Ectodermal cell (in vitro differentiated cells): ENCODE data around the gene MCTP2.
"Not testable (repeated sequence)": the region's sequence is repeated elsewhere in the genome, so short reads cannot be mapped to it uniquely, and the experiment has no call there.

Experiments
- H3K27ac ChIP-seq: 2 replicates; pipeline ENCODE4 v1.7.0; 2013; ENCODE audit warnings: mild to moderate bottlenecking, low read depth, low read length; ENCODE audit not compliant: insufficient read depth, poor library complexity, severe bottlenecking
- H3K27me3 ChIP-seq: 2 replicates; pipeline ENCODE4 v1.7.0; 2013; ENCODE audit warnings: mild to moderate bottlenecking, low read length; ENCODE audit not compliant: insufficient read depth, control insufficient read depth, poor library complexity, severe bottlenecking
- H3K36me3 ChIP-seq: one replicate; pipeline ENCODE4 v1.7.0; 2013; ENCODE audit warnings: low read length; ENCODE audit not compliant: control insufficient read depth, insufficient read depth
- H3K4me1 ChIP-seq: one replicate; pipeline ENCODE4 v1.7.0; 2013; ENCODE audit warnings: low read length; ENCODE audit not compliant: control insufficient read depth, insufficient read depth
- H3K4me3 ChIP-seq: 2 replicates; pipeline ENCODE4 v1.7.0; 2013; ENCODE audit warnings: low read depth, low read length, control low read depth; ENCODE audit not compliant: insufficient read depth
- H3K9me3 ChIP-seq: 2 replicates; pipeline ENCODE4 v1.7.0; 2013; ENCODE audit warnings: mild to moderate bottlenecking, low read length, moderate library complexity; ENCODE audit not compliant: control insufficient read depth
- WGBS, 2 experiments: methylation state at CpG; one replicate each; pipeline ENCODE4 v1.1.7; 2013; ENCODE audit warnings: missing lambda C conversion rate in 2 of 2; 5-methylcytosine and 5-hydroxymethylcytosine counted together

Gene MCTP2

DNA sequence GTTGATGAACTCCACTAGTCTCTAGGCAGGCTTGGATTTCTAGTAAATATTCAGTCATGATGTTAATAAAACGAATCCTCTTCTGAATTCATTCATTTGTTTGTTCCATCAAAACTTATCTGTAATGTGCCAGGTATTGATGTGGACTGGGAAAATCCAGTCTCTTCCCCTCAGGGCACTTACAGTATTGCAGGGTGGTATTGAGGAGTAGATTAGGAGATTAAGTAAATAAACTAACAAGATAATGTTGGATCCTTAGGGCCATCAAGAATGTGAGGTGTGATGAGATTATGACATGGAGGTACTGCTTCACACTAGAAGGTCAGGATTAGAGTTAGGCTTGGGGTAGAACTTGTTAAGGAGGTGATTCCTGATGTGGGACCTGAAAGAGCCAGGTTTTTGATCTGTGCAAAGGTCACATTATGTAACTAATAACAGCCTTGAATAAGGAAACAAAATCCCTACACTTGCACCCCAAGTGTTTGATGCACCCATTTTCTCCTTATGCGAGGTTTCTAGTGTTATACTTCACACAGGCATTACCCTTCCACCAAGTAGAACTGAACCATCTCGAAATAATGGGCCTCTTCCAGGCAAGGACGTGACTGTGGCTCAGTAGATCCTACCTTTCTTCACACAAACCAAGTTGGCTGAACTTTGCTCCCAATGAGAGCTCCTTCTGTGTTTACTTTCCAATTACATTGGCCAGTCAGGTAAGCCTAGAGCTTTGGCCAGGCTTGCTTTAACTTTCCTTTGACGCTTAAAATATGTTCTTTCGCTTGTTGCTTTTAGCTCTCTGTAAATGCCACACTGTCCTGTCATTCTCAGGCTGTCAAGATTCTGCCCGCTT, 16.7 kb downstream of the MCTP2 start:
- no peak overlapping the region for H3K4me3 ChIP-seq

DNA sequence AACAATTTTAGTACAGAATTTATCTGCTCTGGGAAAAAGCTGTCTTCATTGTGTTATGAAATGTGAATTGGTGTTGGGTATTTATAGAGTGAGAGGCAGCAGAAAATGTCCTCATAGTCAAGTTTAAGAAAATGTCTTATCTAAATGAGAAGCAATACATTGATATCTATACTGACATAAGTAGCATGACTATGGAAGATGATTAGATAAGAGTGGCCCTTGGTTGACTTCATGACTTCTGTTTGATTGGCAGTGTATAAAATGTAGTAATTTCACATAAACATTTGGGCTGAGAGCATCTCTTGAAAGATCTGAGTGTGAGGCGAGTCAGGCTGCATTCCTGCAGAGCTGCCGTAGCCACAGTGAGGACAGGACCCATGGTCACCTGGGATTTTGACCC, 19.4 kb downstream of the MCTP2 start:
- no peak overlapping the region for H3K27ac ChIP-seq

More for the DNA sequence above, 16.7 kb downstream of the MCTP2 start:
- no peaks in the 10 kb centered on the region for H3K9me3 ChIP-seq
- no peaks in the 10 kb centered on the region for H3K27me3 ChIP-seq
- no peak overlapping the region for H3K27ac ChIP-seq
- 79 to 82% methylated on average over 7 of the region's 7 CpGs for WGBS, 2 experiments
- H3K36me3 ChIP-seq: no peaks in the 10 kb centered on the region
- no peaks in the 10 kb centered on the region for H3K4me1 ChIP-seq

DNA sequence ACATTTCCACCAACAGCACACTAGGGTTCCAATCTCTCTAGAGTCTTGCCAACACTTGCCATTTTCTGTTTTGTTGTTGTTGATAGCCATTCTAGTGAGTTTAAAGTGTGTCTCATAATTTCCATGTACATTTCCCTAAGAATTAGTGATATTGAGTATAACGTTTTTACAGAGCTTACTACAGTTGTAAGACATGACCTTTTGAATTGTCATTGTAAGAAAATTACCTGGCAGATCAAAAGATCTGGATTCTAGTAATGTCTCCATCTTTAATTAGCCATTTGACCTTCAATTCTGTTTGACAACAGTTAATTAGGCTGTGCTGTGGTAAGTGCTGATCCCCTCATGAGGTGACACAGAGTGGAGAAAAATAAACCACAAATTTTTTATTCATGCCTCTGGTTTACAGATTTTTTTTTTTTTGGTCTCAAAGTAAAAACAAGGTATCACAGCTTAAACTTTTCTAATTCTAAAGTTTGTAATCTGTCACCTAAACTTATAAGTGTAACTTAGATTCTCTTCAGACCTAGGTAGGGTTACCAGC, 20.9 kb downstream of the MCTP2 start:
- WGBS, 2 experiments: 93 to 100% methylated on average over 1 of the region's 1 CpG
- Histone ChIP-seq H3K4me3 (no peak overlapping the region), H3K36me3 (no peaks in the 10 kb centered on the region), H3K27me3 (no peaks in the 10 kb centered on the region), H3K27ac (no peak overlapping the region), H3K4me1 (no peaks in the 10 kb centered on the region), H3K9me3 (no peaks in the 10 kb centered on the region)

More for the DNA sequence above, 19.4 kb downstream of the MCTP2 start:
- Histone ChIP-seq H3K4me1 (no peaks in the 10 kb centered on the region), H3K9me3 (no peaks in the 10 kb centered on the region), H3K27me3 (no peaks in the 10 kb centered on the region), H3K36me3 (no peaks in the 10 kb centered on the region), H3K4me3 (no peak overlapping the region)
- 87 to 96% methylated on average over 2 of the region's 2 CpGs for WGBS, 2 experiments

DNA sequence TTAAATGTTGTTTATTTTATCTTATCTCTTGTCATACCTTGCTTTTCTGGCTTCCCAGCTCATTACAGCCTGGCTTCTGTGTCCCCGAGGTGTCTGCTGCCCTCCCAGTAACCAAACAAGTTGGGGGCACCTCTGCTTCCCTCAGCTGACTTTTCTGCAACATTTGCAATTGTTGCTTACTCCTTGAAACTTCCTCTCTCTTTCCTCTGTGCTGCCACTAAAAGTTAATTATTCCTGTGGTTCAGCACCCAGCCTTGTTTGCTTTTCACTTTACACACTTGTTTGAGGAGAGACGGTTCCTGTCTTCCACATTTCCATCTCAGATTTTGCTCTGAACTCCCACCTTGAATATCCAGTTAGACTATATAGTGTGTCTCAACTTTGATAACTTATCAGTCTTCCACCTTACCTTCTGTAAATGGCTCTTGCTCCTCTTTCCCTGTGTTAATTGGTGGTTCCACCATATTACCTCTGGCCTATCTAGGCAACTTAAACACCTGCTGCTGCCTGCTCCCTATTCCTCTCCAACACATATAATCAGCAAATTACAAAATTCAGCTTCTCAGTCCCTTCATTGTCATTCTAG, 21.6 kb downstream of the MCTP2 start:
- Histone ChIP-seq H3K27ac (no peak overlapping the region), H3K4me1 (no peaks in the 10 kb centered on the region), H3K4me3 (no peak overlapping the region), H3K36me3 (no peaks in the 10 kb centered on the region), H3K27me3 (no peaks in the 10 kb centered on the region), H3K9me3 (no peaks in the 10 kb centered on the region)
- WGBS, 2 experiments: 91 to 96% methylated on average over 2 of the region's 2 CpGs

DNA sequence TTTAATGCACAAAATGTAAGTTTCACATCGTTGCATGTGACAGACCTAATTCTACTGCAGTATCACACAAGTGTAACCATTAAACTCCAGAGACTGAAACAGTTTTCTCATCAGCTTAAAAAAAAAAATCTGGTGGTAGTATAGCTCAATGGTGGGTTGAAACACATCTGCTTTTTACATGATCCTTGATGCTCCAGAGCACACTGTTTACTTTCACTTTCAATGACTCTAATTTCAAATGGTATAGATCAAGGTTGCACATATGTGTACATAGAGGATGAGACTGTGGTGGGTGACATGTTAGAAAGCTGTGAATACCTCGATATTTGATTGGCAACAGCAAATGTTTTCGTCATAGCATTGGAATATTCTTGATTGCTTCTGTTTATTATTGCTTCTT, 22.4 kb downstream of the MCTP2 start:
- Histone ChIP-seq H3K9me3 (no peaks in the 10 kb centered on the region), H3K4me1 (no peaks in the 10 kb centered on the region)
- WGBS, 2 experiments: 86 to 98% methylated on average over 3 of the region's 3 CpGs

DNA sequence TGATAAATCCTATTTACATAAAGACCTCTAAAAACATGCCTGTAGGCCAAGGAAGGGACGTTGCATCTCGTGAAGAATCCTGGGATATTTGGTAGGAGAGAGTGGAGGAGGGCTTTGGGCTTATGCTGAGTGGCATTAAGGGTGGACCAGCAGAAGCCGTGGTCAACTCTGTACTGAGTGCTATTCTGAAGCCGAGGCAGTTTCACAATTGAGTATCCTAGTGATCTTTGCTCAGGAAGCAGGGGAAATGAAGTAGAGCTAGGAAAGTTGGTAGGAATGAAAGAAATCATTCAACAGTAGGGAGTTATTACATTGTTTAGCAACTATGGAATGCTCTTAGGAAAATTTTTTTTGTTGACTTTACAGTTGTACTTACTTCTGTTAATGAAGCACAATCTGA, 24.2 kb downstream of the MCTP2 start:
- H3K36me3 ChIP-seq: no peaks in the 10 kb centered on the region
- H3K4me3 ChIP-seq: no peak overlapping the region
- 90 to 93% methylated on average over 4 of the region's 4 CpGs for WGBS, 2 experiments
- H3K27me3 ChIP-seq: no peaks in the 10 kb centered on the region
- H3K9me3 ChIP-seq: no peaks in the 10 kb centered on the region
- no peak overlapping the region for H3K27ac ChIP-seq
- H3K4me1 ChIP-seq: no peaks in the 10 kb centered on the region

More for the DNA sequence above, 22.4 kb downstream of the MCTP2 start:
- Histone ChIP-seq H3K36me3 (no peaks in the 10 kb centered on the region), H3K27ac (no peak overlapping the region), H3K4me3 (no peak overlapping the region), H3K27me3 (no peaks in the 10 kb centered on the region)

DNA sequence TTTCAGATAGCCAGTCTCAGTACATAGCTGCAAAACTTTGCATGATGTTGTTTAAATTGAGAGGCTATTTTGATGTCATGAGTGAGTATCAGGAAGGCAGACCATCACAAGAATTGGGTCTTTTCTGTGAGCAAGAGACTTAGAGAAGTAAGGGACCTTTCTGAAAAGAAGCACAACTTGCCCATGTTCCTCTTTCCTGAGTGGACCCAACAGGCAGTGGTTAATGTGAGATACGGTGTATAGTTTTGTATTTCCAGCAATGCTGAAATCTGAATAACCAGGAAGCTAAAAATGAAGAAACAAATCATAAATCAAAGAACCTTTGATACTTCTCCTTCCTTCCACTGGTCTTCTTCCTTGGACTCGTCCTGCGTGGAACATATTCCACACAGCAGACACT, 25.1 kb downstream of the MCTP2 start:
- no peaks in the 10 kb centered on the region for H3K27me3 ChIP-seq
- WGBS, 2 experiments: 91 to 96% methylated on average over 2 to 3 of the region's 3 CpGs
- H3K4me1 ChIP-seq: no peaks in the 10 kb centered on the region
- no peaks in the 10 kb centered on the region for H3K9me3 ChIP-seq
- no peak overlapping the region for H3K4me3 ChIP-seq
- H3K27ac ChIP-seq: no peak overlapping the region
- no peaks in the 10 kb centered on the region for H3K36me3 ChIP-seq

DNA sequence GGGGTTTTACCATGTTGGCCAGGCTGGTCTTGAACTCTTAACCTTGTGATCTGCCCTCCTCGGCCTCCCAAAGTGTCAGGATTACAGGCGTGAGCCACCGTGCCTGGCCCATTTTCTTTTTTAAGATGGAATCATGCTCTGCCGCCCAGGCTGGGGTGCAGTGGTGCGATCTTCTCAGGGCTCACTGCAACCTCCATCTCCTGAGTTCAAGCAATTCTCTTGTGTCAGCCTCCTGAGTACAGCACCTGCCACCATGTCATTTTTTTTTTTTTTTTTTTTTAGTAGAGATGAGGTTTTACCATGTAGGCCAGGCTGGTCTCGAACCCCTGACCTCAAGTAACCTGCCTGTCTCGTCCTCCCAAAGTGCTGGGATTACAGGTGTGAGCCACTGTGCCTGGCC, 26.4 kb downstream of the MCTP2 start:
- H3K9me3 ChIP-seq, H3K27me3 ChIP-seq, H3K36me3 ChIP-seq, H3K4me3 ChIP-seq, H3K27ac ChIP-seq, H3K4me1 ChIP-seq: not testable (repeated sequence)
- 93 to 94% methylated on average over 7 of the region's 7 CpGs for WGBS, 2 experiments

DNA sequence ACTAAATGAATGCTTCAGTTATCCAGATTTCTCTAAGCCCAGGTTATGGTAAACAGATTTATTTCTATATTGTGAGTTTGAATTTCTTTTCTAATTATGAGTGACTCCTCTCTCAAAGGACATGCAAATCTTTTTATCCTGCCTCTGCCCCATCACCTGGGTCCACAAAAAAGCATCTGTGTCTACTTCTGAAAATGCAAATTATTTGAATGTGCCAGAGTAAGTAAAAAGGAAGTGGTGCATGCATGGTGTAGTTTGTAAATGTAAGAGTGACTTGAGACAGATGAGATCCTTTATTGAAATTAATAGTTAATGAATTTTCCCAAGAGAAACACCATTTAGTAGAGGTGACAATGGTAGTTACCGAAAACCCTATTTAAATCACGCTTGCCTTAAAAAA, 26.9 kb downstream of the MCTP2 start:
- no peaks in the 10 kb centered on the region for H3K27me3 ChIP-seq
- WGBS, 2 experiments: 90 to 92% methylated on average over 2 of the region's 2 CpGs
- no peak overlapping the region for H3K4me3 ChIP-seq
- no peaks in the 10 kb centered on the region for H3K36me3 ChIP-seq
- no peaks in the 10 kb centered on the region for H3K4me1 ChIP-seq
- no peak overlapping the region for H3K27ac ChIP-seq
- no peaks in the 10 kb centered on the region for H3K9me3 ChIP-seq

DNA sequence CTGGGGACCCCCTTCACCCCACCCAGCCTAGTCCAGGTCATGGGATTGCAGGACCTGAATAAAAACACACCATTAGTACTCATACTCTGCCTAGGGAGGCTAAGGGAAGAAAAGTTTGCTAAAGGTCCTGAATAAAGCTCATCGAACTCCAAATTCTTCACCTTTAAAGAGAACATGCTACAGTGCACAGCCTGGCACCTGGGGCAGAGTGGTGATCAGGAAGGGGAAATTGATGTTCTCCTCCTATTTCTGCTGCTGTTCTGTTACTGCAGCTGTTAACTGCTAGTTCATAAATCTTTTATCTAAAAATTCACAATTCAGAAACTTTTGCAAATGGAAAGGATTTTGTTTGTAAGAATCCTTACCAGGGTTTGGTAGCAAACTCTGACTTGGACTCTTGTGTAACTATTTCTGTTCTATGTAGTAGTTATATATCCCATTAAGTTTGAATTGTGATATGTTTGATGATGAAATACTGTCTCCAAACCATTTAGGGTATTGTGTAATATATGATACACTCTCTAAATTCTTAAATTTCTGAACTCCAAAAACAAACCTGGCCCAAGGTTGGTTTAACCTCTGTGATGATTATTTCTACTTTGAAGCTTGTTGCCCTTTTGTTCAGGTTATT, 27.9 kb downstream of the MCTP2 start:
- Histone ChIP-seq H3K36me3 (no peaks in the 10 kb centered on the region), H3K27ac (no peak overlapping the region), H3K4me3 (no peak overlapping the region), H3K9me3 (no peaks in the 10 kb centered on the region), H3K4me1 (no peaks in the 10 kb centered on the region), H3K27me3 (no peaks in the 10 kb centered on the region)
- 93 to 95% methylated on average over 1 of the region's 1 CpG for WGBS, 2 experiments
